Keratinocyte (primary cell): ENCODE measurements around the gene SPDYE16. TPM values are rescaled to one million over a fixed set of nuclear protein-coding genes. Genes with fewer than 3 reads are reported as not detected.
"Not testable (repeated sequence)": the region's sequence is repeated elsewhere in the genome, so short reads cannot be mapped to it uniquely, and the experiment has no call there.

Source experiments
- DNase-seq: peaks from one replicate; pipeline ENCODE4 v3.0.0-alpha.2; 2011; ENCODE audit warnings: low read depth, missing footprints, low spot score
- FAIRE-seq: peaks from 2 replicates; lab custom pipeline; 2011; peaks lifted over from hg19 to GRCh38; lab: Jason Lieb, UNC
- H2AFZ ChIP-seq: 2 replicates; pipeline ENCODE4 v1.6.0; 2012; ENCODE audit warnings: low read length, control low read depth, inconsistent platforms; ENCODE audit not compliant: control insufficient read depth
- H3K27ac ChIP-seq: 2 replicates; pipeline ENCODE4 v1.5.1; 2011; ENCODE audit warnings: low read length; ENCODE audit not compliant: control insufficient read depth, insufficient read depth
- H3K27me3 ChIP-seq: 3 replicates; pipeline ENCODE4 v1.6.0; 2011; ENCODE audit warnings: low read length; ENCODE audit not compliant: control insufficient read depth, insufficient read depth; ENCODE audit errors: extremely low read depth
- H3K36me3 ChIP-seq, 2 experiments: 2 replicates in 1 of 2; 3 replicates in 1 of 2; pipeline ENCODE4 v1.5.1; 2011; ENCODE audit warnings: low read length in 2 of 2, mild to moderate bottlenecking in 1 of 2; ENCODE audit not compliant: control insufficient read depth in 2 of 2, insufficient read depth in 2 of 2; ENCODE audit errors: extremely low read depth in 1 of 2
- H3K4me1 ChIP-seq: 3 replicates; pipeline ENCODE4 v1.5.1; 2011; ENCODE audit warnings: low read length; ENCODE audit not compliant: control insufficient read depth, insufficient read depth; ENCODE audit errors: extremely low read depth
- H3K4me2 ChIP-seq: 3 replicates; pipeline ENCODE4 v1.6.0; 2011; ENCODE audit warnings: low read depth, low read length; ENCODE audit not compliant: control insufficient read depth, insufficient read depth; ENCODE audit errors: extremely low read depth
- H3K4me3 ChIP-seq, 3 experiments: fragments of 200-600 bp in 1 of 3; sonication (generic) in 1 of 3; 2 replicates in 2 of 3; 3 replicates in 1 of 3; pipeline ENCODE4 v1.5.1; 2011 to 2016; ENCODE audit warnings: low read length in 3 of 3, mild to moderate bottlenecking in 3 of 3, control low read depth in 2 of 3, inconsistent platforms in 1 of 3, low read depth in 1 of 3, mixed read lengths in 1 of 3, mixed run types in 1 of 3, moderate library complexity in 1 of 3; ENCODE audit not compliant: control insufficient read depth in 2 of 3, insufficient read depth in 2 of 3; ENCODE audit errors: extremely low read depth in 1 of 3
- H3K79me2 ChIP-seq: 2 replicates; pipeline ENCODE4 v1.6.0; 2012; ENCODE audit warnings: low read length; ENCODE audit not compliant: control insufficient read depth, insufficient read depth
- H3K9ac ChIP-seq: 3 replicates; pipeline ENCODE4 v1.6.0; 2011; ENCODE audit warnings: low read length; ENCODE audit not compliant: control insufficient read depth, insufficient read depth; ENCODE audit errors: extremely low read depth
- H3K9me1 ChIP-seq: 3 replicates; pipeline ENCODE4 v1.6.0; 2011; ENCODE audit warnings: low read length; ENCODE audit not compliant: control insufficient read depth, insufficient read depth; ENCODE audit errors: extremely low read depth
- H3K9me3 ChIP-seq: 2 replicates; pipeline ENCODE4 v1.5.1; 2012; ENCODE audit warnings: low read depth, low read length; ENCODE audit not compliant: control insufficient read depth
- H4K20me1 ChIP-seq: 3 replicates; pipeline ENCODE4 v1.6.0; 2011; ENCODE audit warnings: low read length; ENCODE audit not compliant: control insufficient read depth, insufficient read depth; ENCODE audit errors: extremely low read depth
- dilution Hi-C: fragments of 300-500 bp; cut with MboI; formaldehyde crosslinking; loops from one replicate; pipeline ENCODE4 v1.7.0; 2020; ENCODE audit warnings: low sequenced_read_pairs; ENCODE audit not compliant: extremely low pct_ligation_motif_present
- polyA plus RNA-seq, 5 experiments: library from polyadenylated mRNA; depleted of rRNA in 3 of 5; stranded (reverse) in 3 of 5; stranded (forward) in 1 of 5; unstranded in 1 of 5; fragments of >200 nt; gene quantifications; 1 replicate in 1 of 5; 2 replicates in 3 of 5; 3 replicates in 1 of 5; pipeline versions ENCODE4 v1.2.1 to v1.2.3, GENCODE V29; 2011 to 2012; ENCODE audit warnings: missing spikeins in 2 of 5, low read depth in 1 of 5, low replicate concordance in 1 of 5

Gene SPDYE16
- polyA plus RNA-seq, 1 donor (not counting 4 experiments of a cell fraction or from before 2014, with no cell fraction given), result not detected

DNA sequence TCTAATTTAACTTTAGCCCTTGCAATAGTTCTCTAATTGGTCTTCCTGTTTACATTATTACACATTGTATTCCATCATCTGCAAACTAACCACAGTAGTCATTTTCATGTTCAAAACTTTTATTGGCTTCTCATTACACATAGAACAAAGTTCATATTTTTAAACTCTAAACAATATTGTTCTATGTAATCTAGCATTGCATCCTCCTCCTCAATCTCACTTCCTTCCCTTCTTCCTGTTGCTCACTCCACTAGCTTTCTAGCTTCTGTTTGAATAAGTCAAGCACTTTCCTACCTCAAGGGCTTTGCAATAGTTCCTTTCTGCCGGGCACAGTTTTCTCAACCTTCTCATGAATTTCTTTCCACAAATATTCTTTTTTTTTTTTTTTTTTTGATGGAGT lies 45.5 kb upstream of the SPDYE16 start:
- H3K27me3 ChIP-seq, H3K4me2 ChIP-seq, H4K20me1 ChIP-seq, H3K9ac ChIP-seq, DNase-seq, H3K9me1 ChIP-seq, H3K9me3 ChIP-seq, H3K27ac ChIP-seq, H3K4me3 ChIP-seq, H3K36me3 ChIP-seq, dilution Hi-C loops, H2AFZ ChIP-seq: not testable (repeated sequence)
- peak; percentile 58 for FAIRE-seq
- peaks cover 55% of the 10 kb centered on the region for H3K79me2 ChIP-seq
- peaks cover 11% of the 10 kb centered on the region for H3K4me1 ChIP-seq

DNA sequence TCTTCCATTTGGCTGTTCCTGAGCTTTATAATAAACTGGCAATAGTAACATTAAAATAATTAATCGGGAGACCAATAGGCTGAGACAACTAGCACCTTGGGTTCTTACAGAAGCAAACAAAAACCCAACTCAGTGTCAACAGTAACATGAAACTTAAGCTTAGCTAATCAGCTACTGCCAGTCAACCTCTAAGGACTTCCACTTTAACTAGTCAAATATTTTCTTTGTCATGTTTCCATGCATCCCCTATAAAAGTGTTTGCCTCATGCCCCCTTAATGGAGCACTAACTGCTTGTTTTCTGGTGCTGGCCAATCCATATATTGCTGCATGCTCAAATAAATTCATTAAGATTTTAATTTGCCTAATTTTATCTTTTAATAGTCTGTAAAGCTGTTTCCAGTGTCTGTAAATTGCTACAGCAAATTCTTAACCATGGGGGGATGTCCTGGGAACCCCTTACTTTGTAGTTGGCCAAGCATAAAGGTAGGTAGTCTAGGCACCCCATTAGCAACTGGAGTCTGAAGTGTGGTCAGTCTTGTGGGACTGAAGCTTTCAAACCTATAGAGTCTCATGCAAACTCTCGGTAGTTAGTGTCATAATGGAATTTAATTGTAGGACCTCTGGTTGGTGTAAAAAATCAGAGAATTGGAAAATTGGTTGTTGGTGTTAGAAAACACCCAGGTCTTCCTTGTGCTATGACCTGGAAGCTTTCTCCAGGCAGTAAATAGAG lies 43.7 kb upstream of the SPDYE16 start:
- peaks cover 53% of the 10 kb centered on the region for H3K79me2 ChIP-seq

DNA sequence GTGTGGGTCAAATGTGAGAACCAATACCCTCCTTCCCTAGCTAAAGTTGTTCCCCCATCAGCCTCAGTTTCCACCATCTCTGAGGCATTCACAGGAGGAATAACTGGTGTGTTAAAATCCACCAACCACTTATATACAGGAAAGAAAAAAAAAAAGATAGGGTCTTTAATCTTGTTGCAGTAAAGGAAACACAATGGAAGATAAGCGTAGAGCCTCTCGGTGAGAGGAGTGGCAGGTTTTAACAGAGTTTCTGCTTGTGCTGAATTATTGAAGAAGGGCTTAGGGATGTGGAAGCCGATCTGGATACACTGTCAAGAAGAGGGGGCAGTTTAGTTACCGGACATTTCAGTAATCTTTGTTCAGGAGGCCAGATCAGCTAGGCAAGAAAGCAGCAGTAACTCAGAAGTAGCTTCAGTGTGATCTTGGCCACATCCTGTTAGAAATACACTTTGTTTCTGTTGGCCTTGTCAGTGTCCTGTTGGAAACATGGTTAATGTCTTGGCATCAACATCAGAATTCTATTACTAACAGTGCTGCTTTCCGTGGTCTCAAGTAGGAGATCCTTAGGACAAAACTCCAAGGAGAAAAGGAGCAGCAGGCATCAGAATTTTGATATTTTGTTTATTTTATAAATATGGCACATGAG lies 40.7 kb upstream of the SPDYE16 start:
- H3K9ac ChIP-seq, result peak overlapping the region; percentile 50

More for the DNA sequence above, 43.7 kb upstream of the SPDYE16 start:
- H3K4me2 ChIP-seq, DNase-seq, H3K27ac ChIP-seq, H3K9ac ChIP-seq, H2AFZ ChIP-seq, H3K36me3 ChIP-seq, H3K9me3 ChIP-seq, H3K27me3 ChIP-seq, FAIRE-seq, H3K4me3 ChIP-seq, dilution Hi-C loops, H4K20me1 ChIP-seq, H3K9me1 ChIP-seq: not testable (repeated sequence)
- H3K4me1 ChIP-seq, result peaks cover 26% of the 10 kb centered on the region

DNA sequence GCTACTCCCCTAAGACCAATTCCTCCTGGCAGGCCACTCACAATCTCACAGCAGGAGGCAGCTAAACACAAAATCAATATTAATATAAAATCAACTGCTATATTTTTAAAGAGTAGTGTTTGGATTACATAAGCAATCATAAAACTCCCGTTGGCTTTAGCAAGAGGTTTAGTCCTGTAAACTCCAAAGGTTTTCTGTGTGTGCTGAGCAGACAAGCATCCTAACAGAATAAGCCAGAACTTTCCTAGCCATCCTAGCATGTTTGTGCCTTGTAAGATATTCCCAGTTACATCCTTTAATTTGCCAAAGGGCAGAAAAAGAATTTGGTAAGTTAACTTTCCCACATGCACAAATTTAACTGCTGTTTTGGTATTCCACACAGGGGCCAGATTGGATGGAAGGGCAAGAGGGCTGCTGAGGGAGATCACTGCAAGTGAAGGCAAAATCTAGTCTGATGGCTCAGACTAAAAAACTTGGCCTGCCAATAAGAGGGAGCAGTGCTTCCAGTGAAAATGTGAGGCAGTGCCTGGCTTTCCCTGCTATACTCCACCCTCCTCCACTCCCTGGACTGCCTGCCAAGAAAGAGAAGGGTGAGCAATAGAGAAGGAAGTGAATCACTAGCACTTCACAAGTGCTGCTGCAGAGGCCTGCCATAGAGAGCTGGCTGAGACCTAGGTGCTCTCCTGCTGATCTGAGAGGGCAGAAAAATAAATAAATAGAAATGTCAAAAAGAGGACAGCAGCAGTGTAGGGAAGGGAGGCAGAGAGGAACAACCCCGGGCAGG lies 39.9 kb upstream of the SPDYE16 start:
- peak overlapping the region; percentile 77 for H3K27ac ChIP-seq
- peaks cover 43% of the 10 kb centered on the region for H3K79me2 ChIP-seq
- FAIRE-seq, result peak; percentile 100
- peak overlapping the region in 1 of 3 experiments; percentile 25 for H3K4me3 ChIP-seq
- H3K9me3 ChIP-seq, H3K9me1 ChIP-seq, H3K27me3 ChIP-seq, H4K20me1 ChIP-seq, DNase-seq, dilution Hi-C loops, H2AFZ ChIP-seq, H3K36me3 ChIP-seq: not testable (repeated sequence)
- H3K4me2 ChIP-seq, result peak overlapping the region; percentile 54
- peaks cover 33% of the 10 kb centered on the region for H3K4me1 ChIP-seq
- H3K9ac ChIP-seq, result peak overlapping the region; percentile 50

More for the DNA sequence above, 40.7 kb upstream of the SPDYE16 start:
- H2AFZ ChIP-seq, H4K20me1 ChIP-seq, H3K9me1 ChIP-seq, H3K27me3 ChIP-seq, H3K36me3 ChIP-seq, H3K9me3 ChIP-seq, FAIRE-seq, dilution Hi-C loops, DNase-seq: not testable (repeated sequence)
- Histone ChIP-seq H3K4me1 (peaks cover 33% of the 10 kb centered on the region), H3K79me2 (peaks cover 45% of the 10 kb centered on the region), H3K27ac (peak overlapping the region; percentile 77), H3K4me3 (peak overlapping the region in 1 of 3 experiments; percentile 25), H3K4me2 (peak overlapping the region; percentile 54)
